ENCODE measurements around the gene THSD4.

THSD4 gene

GRCh38 chr15:71332431-71333004, 217.2 kb downstream of the THSD4 start:
- no peaks in the 10 kb centered on the region for H3K9me3 Mint-ChIP-seq
- CTCF ChIA-PET: no interaction called here

DNA sequence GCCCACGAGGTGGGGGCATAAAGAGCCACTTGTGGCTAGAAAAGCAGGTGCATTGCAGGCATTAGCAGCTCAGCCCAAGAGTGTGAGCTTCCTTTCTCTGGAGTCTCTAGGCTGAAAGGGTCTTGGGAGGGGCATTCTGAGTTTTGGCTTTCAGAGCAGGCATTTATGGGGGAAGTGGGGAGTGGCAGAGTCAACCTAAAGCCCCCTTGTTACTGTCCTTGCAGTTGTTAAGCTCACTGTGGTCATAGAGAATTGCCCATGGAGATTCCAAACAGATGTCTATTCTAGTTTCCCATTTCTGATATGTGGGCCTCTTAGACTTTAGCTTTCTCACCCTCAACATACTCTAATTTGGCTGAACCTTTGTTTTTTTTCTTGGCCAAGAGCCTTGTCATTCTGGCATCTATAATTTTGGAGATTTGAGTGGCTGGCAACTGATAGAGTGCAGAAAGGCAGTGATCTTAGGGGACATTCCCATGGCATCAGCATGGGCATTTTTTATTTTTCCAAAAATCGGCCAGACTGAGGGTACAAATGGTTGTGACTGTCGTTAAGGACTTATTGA, 217.9 kb downstream of the THSD4 start:
- Mint-ChIP-seq H3K36me3 (no peaks in the 10 kb centered on the region), H3K27me3 (no peaks in the 10 kb centered on the region), H3K4me1 (peaks cover 2% of the 10 kb centered on the region), H3K9me3 (no peaks in the 10 kb centered on the region), H3K27ac (no peak overlapping the region), H3K4me3 (no peak overlapping the region)
- DNase-seq: no peak
- CTCF ChIA-PET: no interaction called here

More at GRCh38 chr15:71332431-71333004, 217.2 kb downstream of the THSD4 start:
- Mint-ChIP-seq H3K27ac (no peak overlapping the region), H3K36me3 (no peaks in the 10 kb centered on the region), H3K4me1 (peaks cover 2% of the 10 kb centered on the region), H3K4me3 (no peak overlapping the region), H3K27me3 (no peaks in the 10 kb centered on the region)
- no peak for DNase-seq

- CTCF ChIA-PET: no interaction called here
- no peak overlapping the region for H3K27ac Mint-ChIP-seq
- no peaks in the 10 kb centered on the region for H3K9me3 Mint-ChIP-seq
- no peak overlapping the region for H3K4me3 Mint-ChIP-seq
- H3K27me3 Mint-ChIP-seq: no peaks in the 10 kb centered on the region
- no peaks in the 10 kb centered on the region for H3K36me3 Mint-ChIP-seq
- DNase-seq: no peak
- peaks cover 2% of the 10 kb centered on the region for H3K4me1 Mint-ChIP-seq
Observed at GRCh38 chr15:71333839-71334238, 218.6 kb downstream of the THSD4 start.

DNA sequence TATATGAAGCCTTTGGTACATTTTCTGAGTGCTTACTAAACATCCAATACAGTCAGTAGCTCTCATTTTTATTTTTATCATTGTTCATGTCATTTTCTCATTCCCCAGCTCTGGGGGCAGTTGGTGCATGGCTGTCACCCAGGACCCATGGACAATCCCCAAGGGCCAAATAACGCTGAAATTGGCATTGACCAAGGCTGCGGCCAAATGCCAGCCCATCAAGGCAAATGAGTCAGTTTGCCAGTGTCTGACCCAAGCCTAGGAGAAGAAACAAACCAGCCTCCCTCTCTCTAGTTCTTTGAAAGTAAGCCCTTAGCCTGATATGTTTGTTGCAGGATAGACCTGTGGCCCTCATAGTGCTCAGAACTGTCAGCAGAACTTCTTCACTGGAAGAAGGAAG, 219.2 kb downstream of the THSD4 start:
- peaks cover 2% of the 10 kb centered on the region for H3K4me1 Mint-ChIP-seq
- no peaks in the 10 kb centered on the region for H3K27me3 Mint-ChIP-seq
- CTCF ChIA-PET: no interaction called here
- H3K4me3 Mint-ChIP-seq: no peak overlapping the region
- H3K27ac Mint-ChIP-seq: no peak overlapping the region
- no peak for DNase-seq
- no peaks in the 10 kb centered on the region for H3K9me3 Mint-ChIP-seq
- no peaks in the 10 kb centered on the region for H3K36me3 Mint-ChIP-seq

GRCh38 chr15:71334873-71335272, 219.6 kb downstream of the THSD4 start:
- no peak overlapping the region for H3K4me3 Mint-ChIP-seq
- no peaks in the 10 kb centered on the region for H3K36me3 Mint-ChIP-seq
- DNase-seq: no peak
- H3K4me1 Mint-ChIP-seq: peaks cover 2% of the 10 kb centered on the region
- H3K27me3 Mint-ChIP-seq: no peaks in the 10 kb centered on the region
- H3K27ac Mint-ChIP-seq: no peak overlapping the region
- CTCF ChIA-PET: no interaction called here
- H3K9me3 Mint-ChIP-seq: no peaks in the 10 kb centered on the region

DNA sequence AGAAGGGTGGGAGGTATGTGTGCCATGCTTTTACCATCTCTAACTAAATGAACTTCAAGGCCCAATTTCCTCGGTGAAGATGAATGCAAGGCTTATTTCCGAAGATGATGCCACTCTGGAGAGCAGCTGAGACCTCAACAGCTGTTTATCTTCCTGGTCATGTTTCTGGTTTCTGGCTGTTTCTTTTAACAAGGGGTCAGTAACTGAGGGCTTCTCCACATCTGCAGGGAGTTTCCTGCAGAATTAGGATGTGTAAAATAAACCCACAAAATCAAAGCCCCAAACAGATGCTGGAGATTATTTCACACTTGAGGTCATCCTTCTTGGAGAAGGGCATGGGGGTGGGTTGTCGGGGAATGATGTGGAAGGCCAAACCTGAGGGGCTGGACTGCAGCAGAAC, 220.3 kb downstream of the THSD4 start:
- CTCF ChIA-PET: no interaction called here
- Mint-ChIP-seq H3K9me3 (no peaks in the 10 kb centered on the region), H3K27me3 (no peaks in the 10 kb centered on the region), H3K4me1 (peaks cover 2% of the 10 kb centered on the region), H3K27ac (no peak overlapping the region), H3K36me3 (no peaks in the 10 kb centered on the region), H3K4me3 (no peak overlapping the region)
- no peak for DNase-seq

DNA sequence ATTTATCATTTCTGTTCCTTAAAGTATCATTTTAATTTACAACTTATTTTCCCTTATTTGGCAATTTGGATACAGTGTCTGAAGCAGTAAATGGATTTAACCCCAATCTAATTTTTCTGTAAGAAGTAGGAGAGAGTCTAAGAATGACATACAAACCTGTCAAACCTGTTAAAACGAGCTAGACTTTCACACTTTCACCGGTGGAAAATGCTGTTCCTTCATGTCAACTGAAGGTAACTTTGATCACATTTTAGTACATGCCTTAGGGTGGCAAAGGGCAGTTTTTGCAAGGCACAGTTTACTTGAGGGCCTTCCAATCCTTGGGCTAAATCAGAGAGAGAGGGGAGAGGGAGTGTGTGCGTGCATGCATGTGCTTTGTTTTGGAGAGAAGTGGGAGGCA, 221.4 kb downstream of the THSD4 start:
- no peak for DNase-seq
- H3K36me3 Mint-ChIP-seq: no peaks in the 10 kb centered on the region
- H3K4me1 Mint-ChIP-seq: peaks cover 2% of the 10 kb centered on the region
- H3K9me3 Mint-ChIP-seq: no peaks in the 10 kb centered on the region
- no peak overlapping the region for H3K27ac Mint-ChIP-seq
- no peaks in the 10 kb centered on the region for H3K27me3 Mint-ChIP-seq
- H3K4me3 Mint-ChIP-seq: no peak overlapping the region
- CTCF ChIA-PET: no interaction called here

DNA sequence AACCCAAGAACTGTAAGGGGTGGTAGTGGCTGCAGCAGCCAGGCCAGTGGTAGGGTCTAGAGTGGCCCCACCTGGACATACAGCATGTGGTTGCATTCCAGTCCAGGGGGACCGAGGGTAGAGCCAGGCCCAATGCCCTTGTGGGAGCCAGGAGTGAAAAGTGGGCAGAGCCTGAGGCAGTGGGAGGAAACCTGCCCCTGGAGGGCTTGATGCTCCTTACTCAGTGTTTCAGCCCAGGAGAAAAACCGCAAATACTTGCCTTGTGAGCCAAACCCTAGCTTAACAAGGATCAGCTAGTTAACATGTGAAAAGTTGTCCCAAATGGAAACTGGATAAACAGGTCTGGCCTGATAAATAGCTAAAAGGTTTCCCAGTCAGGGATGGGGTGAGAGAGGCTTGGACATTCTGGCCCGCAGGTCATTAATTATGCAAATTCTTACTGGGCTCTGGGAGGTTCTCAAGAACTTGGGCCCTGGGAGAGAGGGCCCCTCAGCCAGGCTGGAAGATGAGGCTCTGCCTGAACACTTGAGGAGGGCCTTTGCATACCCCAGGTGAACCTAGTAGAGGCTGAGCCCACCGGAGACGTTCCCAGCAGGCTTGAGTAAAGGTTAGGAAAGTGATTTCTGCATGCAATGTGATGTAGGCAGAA, 222.1 kb downstream of the THSD4 start:
- no peak for DNase-seq
- Mint-ChIP-seq H3K9me3 (no peaks in the 10 kb centered on the region), H3K36me3 (no peaks in the 10 kb centered on the region), H3K4me3 (no peak overlapping the region), H3K27me3 (peaks cover 3% of the 10 kb centered on the region), H3K27ac (no peak overlapping the region), H3K4me1 (peaks cover 2% of the 10 kb centered on the region)
- CTCF ChIA-PET: no interaction called here

DNA sequence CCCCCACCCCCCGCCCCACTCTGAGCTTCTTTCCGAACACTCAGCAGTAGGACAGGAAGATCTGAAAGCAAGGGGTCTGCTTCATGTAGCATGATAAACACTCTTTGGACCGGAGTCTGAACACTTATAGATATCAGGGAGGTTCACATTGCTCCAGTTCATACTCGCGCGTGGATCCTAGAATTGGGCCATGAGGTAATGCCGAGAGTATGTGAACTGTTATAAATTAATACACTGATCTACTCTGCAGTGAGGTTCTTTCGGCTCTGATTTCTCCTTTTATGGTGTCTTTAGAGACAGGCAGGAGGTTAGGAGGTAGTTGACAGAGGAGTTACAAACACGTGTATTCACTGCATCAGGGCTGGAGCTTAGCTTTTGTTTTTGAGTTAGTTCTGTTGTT, 223.0 kb downstream of the THSD4 start:
- Mint-ChIP-seq H3K36me3 (no peaks in the 10 kb centered on the region), H3K27ac (no peak overlapping the region), H3K4me3 (no peak overlapping the region), H3K27me3 (peaks cover 3% of the 10 kb centered on the region), H3K9me3 (no peaks in the 10 kb centered on the region), H3K4me1 (peaks cover 2% of the 10 kb centered on the region)
- DNase-seq: no peak
- CTCF ChIA-PET: no interaction called here

- Mint-ChIP-seq H3K27ac (no peak overlapping the region), H3K9me3 (no peaks in the 10 kb centered on the region), H3K27me3 (peaks cover 3% of the 10 kb centered on the region), H3K4me1 (peaks cover under 1% of the 10 kb centered on the region), H3K4me3 (no peak overlapping the region), H3K36me3 (no peaks in the 10 kb centered on the region)
- CTCF ChIA-PET: no interaction called here
- no peak for DNase-seq
Observed at GRCh38 chr15:71338827-71339542, 223.7 kb downstream of the THSD4 start.

DNA sequence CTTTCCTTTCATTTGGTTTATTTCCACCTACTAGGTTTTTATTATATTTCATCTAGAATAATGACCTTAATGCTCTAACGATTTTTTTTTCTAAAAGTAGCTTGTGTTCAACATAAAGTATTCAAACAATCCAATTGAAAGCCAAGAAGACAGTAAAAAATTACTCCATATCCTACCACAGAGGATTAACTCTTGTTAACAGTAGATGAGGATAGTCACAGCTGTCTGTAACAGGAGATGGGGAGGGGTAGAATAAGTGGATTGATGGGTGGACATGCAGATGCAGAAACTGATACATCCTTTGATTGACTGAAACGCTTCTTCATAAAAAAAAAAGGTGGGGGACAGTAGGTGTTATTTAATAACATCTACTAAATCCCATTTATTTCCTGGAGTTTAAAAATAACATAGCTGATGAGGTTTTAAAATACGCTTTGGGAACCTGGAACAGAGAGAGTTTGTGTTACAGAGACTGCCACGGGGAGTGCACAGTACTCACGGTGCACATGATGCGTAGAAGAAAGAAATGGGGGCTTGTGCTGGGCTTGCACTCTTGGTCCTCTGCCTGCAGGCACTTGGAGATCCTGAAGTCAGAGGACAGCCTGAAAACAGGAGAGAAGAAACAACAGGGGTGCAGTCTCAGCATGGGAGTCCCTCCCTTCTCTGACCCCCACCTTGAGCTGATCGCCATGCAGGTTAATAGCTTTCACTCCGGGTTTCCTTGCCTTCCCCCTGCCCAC, 226.7 kb downstream of the THSD4 start:
- no peak overlapping the region for H3K27ac Mint-ChIP-seq
- CTCF ChIA-PET: no interaction called here

DNA sequence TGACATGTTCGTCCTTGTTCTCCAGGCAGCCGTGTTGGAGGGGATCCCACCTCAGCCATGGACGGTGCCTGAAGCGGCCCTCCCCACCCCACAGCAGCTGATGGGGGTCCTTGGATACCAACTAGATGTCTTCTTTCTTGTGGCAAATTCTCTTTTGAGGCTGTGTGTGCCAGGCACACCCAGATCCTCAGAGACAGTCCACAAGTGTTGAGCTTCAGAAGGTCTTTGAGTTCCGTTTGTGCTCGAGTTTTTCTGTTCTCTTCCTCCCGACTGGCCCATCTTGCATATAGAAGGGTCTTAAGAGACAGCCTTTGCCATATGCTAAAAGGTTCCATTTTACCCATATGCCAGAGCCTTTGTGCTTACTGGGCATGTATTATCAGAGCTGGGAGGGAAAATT, 227.4 kb downstream of the THSD4 start:
- peaks cover 3% of the 10 kb centered on the region for H3K27me3 Mint-ChIP-seq
- no peaks in the 10 kb centered on the region for H3K36me3 Mint-ChIP-seq
- peaks cover 2% of the 10 kb centered on the region for H3K9me3 Mint-ChIP-seq
- H3K4me3 Mint-ChIP-seq: no peak overlapping the region
- CTCF ChIA-PET: no interaction called here
- DNase-seq: no peak
- no peak overlapping the region for H3K27ac Mint-ChIP-seq
- no peaks in the 10 kb centered on the region for H3K4me1 Mint-ChIP-seq

More for the DNA sequence above, 226.7 kb downstream of the THSD4 start:
- H3K4me3 Mint-ChIP-seq: no peak overlapping the region
- no peaks in the 10 kb centered on the region for H3K36me3 Mint-ChIP-seq
- no peak for DNase-seq
- no peaks in the 10 kb centered on the region for H3K4me1 Mint-ChIP-seq
- peaks cover 3% of the 10 kb centered on the region for H3K27me3 Mint-ChIP-seq
- H3K9me3 Mint-ChIP-seq: no peaks in the 10 kb centered on the region

- Mint-ChIP-seq H3K4me3 (no peak overlapping the region), H3K27me3 (peaks cover 3% of the 10 kb centered on the region), H3K36me3 (no peaks in the 10 kb centered on the region), H3K4me1 (no peaks in the 10 kb centered on the region), H3K9me3 (peaks cover 2% of the 10 kb centered on the region), H3K27ac (no peak overlapping the region)
- no peak for DNase-seq
- CTCF ChIA-PET: no interaction called here
Observed at GRCh38 chr15:71344316-71344715, 229.0 kb downstream of the THSD4 start.

GRCh38 chr15:71345186-71345585, 229.9 kb downstream of the THSD4 start:
- H3K27ac Mint-ChIP-seq: no peak overlapping the region
- H3K4me1 Mint-ChIP-seq: no peaks in the 10 kb centered on the region
- no peak overlapping the region for H3K4me3 Mint-ChIP-seq
- H3K27me3 Mint-ChIP-seq: peaks cover 3% of the 10 kb centered on the region
- no peaks in the 10 kb centered on the region for H3K36me3 Mint-ChIP-seq
- CTCF ChIA-PET: no interaction called here
- H3K9me3 Mint-ChIP-seq: peaks cover 2% of the 10 kb centered on the region
- no peak for DNase-seq

Measured in activated naive CD4-positive, alpha-beta T cell treated with anti-CD3 and anti-CD28 coated beads, Interleukin-2, amount 10 ng/mL, durations not matched to agents 7 days and 5 days (primary cell).